ENCODE data around the gene SLC27A3. TPM values are rescaled to one million over a fixed set of nuclear protein-coding genes. Genes with fewer than 3 reads are reported as not detected.

The SLC27A3 gene
- total and polyA plus RNA-seq, 10 of the 15 experiments (the other 5 are each of a cell fraction or from before 2014, with no cell fraction given): 2.6 to 18.1 (median 8.3) TPM

- ATAC-seq (no peak), FAIRE-seq (no peak), DNase-seq (ENCODE audit: low read depth, low spot score) (no peak)
- Histone ChIP-seq H3K9me3 (replicated peaks; ENCODE audit: control insufficient read depth, insufficient read depth, low read length) (no peaks in the 10 kb centered on the region), H3K27me3 (replicated peaks in 1 of 2; ENCODE audit: control insufficient read depth in 2 of 2, insufficient read depth in 2 of 2, low read length in 1 of 2) (no peaks in the 10 kb centered on the region), H3K9ac (ENCODE audit: control insufficient read depth, insufficient read depth, low read length) (no peak overlapping the region), H3K4me1 (ENCODE audit: control insufficient read depth, insufficient read depth, low read length) (peaks cover under 1% of the 10 kb centered on the region; the same call in 1 of the 2 replicates), H3K4me3 (no peak overlapping the region), H3K4me2 (ENCODE audit: control insufficient read depth, insufficient read depth) (no peak overlapping the region), H3K79me2 (ENCODE audit: control insufficient read depth, insufficient read depth, low read length) (no peaks in the 10 kb centered on the region), H2AFZ (ENCODE audit: control insufficient read depth, low read depth, low read length) (no peak overlapping the region), H3K27ac (ENCODE audit: control insufficient read depth, insufficient read depth) (no peak overlapping the region), H4K20me1 (ENCODE audit: control insufficient read depth, insufficient read depth) (no peaks in the 10 kb centered on the region), H3K36me3 (ENCODE audit: control insufficient read depth in 2 of 2, insufficient read depth in 2 of 2, low read length in 1 of 2) (peaks cover 33 to 35% of the 10 kb centered on the region in 2 experiments)
- ChIA-PET SMC1A (ENCODE audit: uncharacterized antibody, unreplicated experiment) (interaction anchor here (0.9 to 1.6 kb wide), 2 partner anchors 21 to 95 kb away, joined by 3 to 4 read pairs; no protein-coding TSS in a partner anchor), RAD21 (ENCODE audit: unreplicated experiment) (interaction anchor here (0.6 to 1.2 kb wide), 3 partner anchors 33 to 99 kb away, joined by 3 to 4 read pairs (median 3); no protein-coding TSS in a partner anchor), CTCF (interaction anchor here (0.6 to 3.2 kb wide), 3 partner anchors 35 to 93 kb away, joined by 3 to 18 read pairs (median 4); partner anchors contain the start of gene NPR1), POLR2A (no interaction called here)
- intact Hi-C loops (cut with micrococcal nuclease; ENCODE audit: unreplicated experiment) (no loop called here), in situ Hi-C loops (cut with MboI) (no loop called here)
- 100% methylated on average over 2 of the region's 2 CpGs for WGBS (ENCODE audit: insufficient coverage, insufficient replicate concordance, low lambda C conversion rate, missing lambda C conversion rate)
- no TSS peak for BruUV-seq (replicated peaks)
- TF ChIP-seq RELA (IDR thresholded peaks at IDR 0.05; ENCODE audit: borderline replicate concordance, partially characterized antibody) (no peak), IRF3 (IDR thresholded peaks at IDR 0.05) (no peak), REST (IDR thresholded peaks at IDR 0.05; ENCODE audit: low read depth, low read length) (no peak), DPF2 (IDR thresholded peaks at IDR 0.05) (no peak), CBX3 (IDR thresholded peaks at IDR 0.05; ENCODE audit: borderline replicate concordance, low read depth) (no peak), RELB (IDR thresholded peaks at IDR 0.05; ENCODE audit: low read depth) (no peak), EP300 (IDR thresholded peaks at IDR 0.05; ENCODE audit: borderline replicate concordance in 1 of 2, control insufficient read depth in 1 of 2, low read depth in 2 of 2, low read length in 2 of 2) (no peak), EZH2 (IDR thresholded peaks at IDR 0.05; ENCODE audit: borderline replicate concordance, control insufficient read depth, low read depth, low read length) (no peak), SMARCA5 (IDR thresholded peaks at IDR 0.05) (no peak), CHD2 (IDR thresholded peaks at IDR 0.05; ENCODE audit: borderline replicate concordance, low read depth, low read length) (no peak), ESRRA (IDR thresholded peaks at IDR 0.05; ENCODE audit: low read length) (no peak), SPI1 (IDR thresholded peaks at IDR 0.05; ENCODE audit: borderline replicate concordance, insufficient read depth, low read depth, low read length) (no peak), POLR2AphosphoS5 (IDR thresholded peaks at IDR 0.05; ENCODE audit: low read length) (no peak), BACH1 (IDR thresholded peaks at IDR 0.05; ENCODE audit: borderline replicate concordance) (no peak), RAD21 (IDR thresholded peaks at IDR 0.05; ENCODE audit: insufficient read depth, low read depth, low read length) (no peak), SIX5 (IDR thresholded peaks at IDR 0.05; ENCODE audit: low read depth, low read length, severe bottlenecking) (no peak), SP1 (IDR thresholded peaks at IDR 0.05; ENCODE audit: low read depth, low read length) (no peak)
These were observed 3.9 kb upstream of the SLC27A3 start for GRCh38 chr1:153771261-153771660.

Measured in GM12878 (cell line).